Tibial nerve (tissue), 4 donors: ENCODE data around the gene RGL4.

Source experiments
- CTCF ChIP-seq, 5 experiments: fragments of 200-600 bp in 3 of 5; fragments of 450-650 bp in 2 of 5; sonication (generic) in 3 of 5; IDR thresholded peaks; one replicate each; pipeline ENCODE4 v1.5.1; 2016 to 2019; ENCODE audit warnings: antibody characterized with exemption in 5 of 5, mild to moderate bottlenecking in 3 of 5, moderate library complexity in 2 of 5
- EP300 ChIP-seq, 2 donors: sonication (generic); formaldehyde crosslinking; IDR thresholded peaks; one replicate each; pipeline ENCODE4 v1.6.1; 2017; ENCODE audit warnings: antibody characterized with exemption in 2 of 2, mild to moderate bottlenecking in 1 of 2
- POLR2A ChIP-seq, 2 donors: fragments of 450-650 bp; IDR thresholded peaks; one replicate each; pipeline ENCODE4 v1.6.1; 2017; ENCODE audit warnings: antibody characterized with exemption in 2 of 2, mild to moderate bottlenecking in 2 of 2, moderate library complexity in 2 of 2

GRCh38 chr22:23675502-23676415 is 15.1 kb upstream of the RGL4 start:
- no peak for TF ChIP-seq CTCF (IDR thresholded peaks at IDR 0.05)
- no peak for TF ChIP-seq POLR2A (IDR thresholded peaks at IDR 0.05)
- TF ChIP-seq EP300 (IDR thresholded peaks at IDR 0.05) = no peak
